ENCODE data around the gene C11orf24. TPM values are rescaled to one million over a fixed set of nuclear protein-coding genes. Genes with fewer than 3 reads are reported as not detected.

The C11orf24 gene
- total and polyA plus RNA-seq, 2 donors, result 21.7 to 29.0 TPM

- no peak overlapping the region for H3K4me3 ChIP-seq (ENCODE audit: low read depth, low read length)
- H3K27ac ChIP-seq (ENCODE audit: low read depth), result no peak overlapping the region
- H3K4me1 ChIP-seq (ENCODE audit: insufficient read depth), result no peaks in the 10 kb centered on the region
- no peak for DNase-seq (ENCODE audit: extremely low spot score)
- H3K36me3 ChIP-seq (ENCODE audit: insufficient read depth), result no peaks in the 10 kb centered on the region
- WGBS, result 75% methylated on average over 6 of the region's 6 CpGs
Measured at GRCh38 chr11:68223275-68223674, 48.5 kb downstream of the C11orf24 start.

GRCh38 chr11:68221406-68221805 lies 50.4 kb downstream of the C11orf24 start:
- H3K4me3 ChIP-seq (ENCODE audit: low read depth, low read length), result no peak overlapping the region
- no peaks in the 10 kb centered on the region for H3K4me1 ChIP-seq (ENCODE audit: insufficient read depth)
- no peaks in the 10 kb centered on the region for H3K36me3 ChIP-seq (ENCODE audit: insufficient read depth)
- DNase-seq (ENCODE audit: extremely low spot score), result no peak
- 74% methylated on average over 5 of the region's 5 CpGs for WGBS
- no peak overlapping the region for H3K27ac ChIP-seq (ENCODE audit: low read depth)

- WGBS, result 76% methylated on average over 22 of the region's 22 CpGs
Measured at GRCh38 chr11:68216171-68216938, 55.4 kb downstream of the C11orf24 start.

GRCh38 chr11:68215524-68216170 lies 56.1 kb downstream of the C11orf24 start:
- H3K4me3 ChIP-seq (ENCODE audit: low read depth, low read length), result no peak overlapping the region

More at GRCh38 chr11:68216171-68216938, 55.4 kb downstream of the C11orf24 start:
- Histone ChIP-seq H3K27ac (ENCODE audit: low read depth) (no peak overlapping the region), H3K36me3 (ENCODE audit: insufficient read depth) (no peaks in the 10 kb centered on the region), H3K4me1 (ENCODE audit: insufficient read depth) (no peaks in the 10 kb centered on the region), H3K4me3 (ENCODE audit: low read depth, low read length) (no peak overlapping the region)
- DNase-seq (ENCODE audit: extremely low spot score), result no peak

GRCh38 chr11:68215087-68215445 lies 56.7 kb downstream of the C11orf24 start:
- H3K4me3 ChIP-seq (ENCODE audit: low read depth, low read length), result no peak overlapping the region
- H3K27ac ChIP-seq (ENCODE audit: low read depth), result no peak overlapping the region
- H3K36me3 ChIP-seq (ENCODE audit: insufficient read depth), result no peaks in the 10 kb centered on the region
- no peaks in the 10 kb centered on the region for H3K4me1 ChIP-seq (ENCODE audit: insufficient read depth)
- no peak for DNase-seq (ENCODE audit: extremely low spot score)
- 74% methylated on average over 15 of the region's 15 CpGs for WGBS

More at GRCh38 chr11:68215524-68216170, 56.1 kb downstream of the C11orf24 start:
- H3K27ac ChIP-seq (ENCODE audit: low read depth), result no peak overlapping the region
- H3K4me1 ChIP-seq (ENCODE audit: insufficient read depth), result no peaks in the 10 kb centered on the region
- 76% methylated on average over 6 of the region's 6 CpGs for WGBS
- DNase-seq (ENCODE audit: extremely low spot score), result no peak
- H3K36me3 ChIP-seq (ENCODE audit: insufficient read depth), result no peaks in the 10 kb centered on the region

- Histone ChIP-seq H3K4me1 (ENCODE audit: insufficient read depth) (no peaks in the 10 kb centered on the region), H3K4me3 (ENCODE audit: low read depth, low read length) (peak overlapping the region; percentile 93), H3K36me3 (ENCODE audit: insufficient read depth) (no peaks in the 10 kb centered on the region), H3K27ac (ENCODE audit: low read depth) (peak overlapping the region; percentile 100)
- no peak for DNase-seq (ENCODE audit: extremely low spot score)
- WGBS, result 17% methylated on average over 58 of the region's 58 CpGs
Measured at GRCh38 chr11:68214173-68215086, 57.3 kb downstream of the C11orf24 start.

- H3K27ac ChIP-seq (ENCODE audit: low read depth), result peak overlapping the region; percentile 100
- H3K36me3 ChIP-seq (ENCODE audit: insufficient read depth), result no peaks in the 10 kb centered on the region
- under 1% methylated on average over 90 of the region's 90 CpGs for WGBS
- DNase-seq (ENCODE audit: extremely low spot score), result peak; percentile 77
- H3K4me1 ChIP-seq (ENCODE audit: insufficient read depth), result no peaks in the 10 kb centered on the region
- H3K4me3 ChIP-seq (ENCODE audit: low read depth, low read length), result peak overlapping the region; percentile 93
Measured at GRCh38 chr11:68213555-68214172, 58.1 kb downstream of the C11orf24 start.

- no peak for DNase-seq (ENCODE audit: extremely low spot score)
- WGBS, result under 1% methylated on average over 56 of the region's 60 CpGs
- peak within 1 kb of the TSS; percentile 100 for H3K27ac ChIP-seq (ENCODE audit: low read depth)
- peak within 1 kb of the TSS; percentile 93 for H3K4me3 ChIP-seq (ENCODE audit: low read depth, low read length)
- no peaks in the 10 kb centered on the region for H3K36me3 ChIP-seq (ENCODE audit: insufficient read depth)
- H3K4me1 ChIP-seq (ENCODE audit: insufficient read depth), result no peaks in the 10 kb centered on the region
Measured at GRCh38 chr11:68213135-68213515, 58.6 kb downstream of the C11orf24 start, which contains the start of gene KMT5B. TSS of gene KMT5B (minus strand) at chr11:68213296. CDS start at chr11:68190076, 23,220 bp downstream.

- Histone ChIP-seq H3K36me3 (ENCODE audit: insufficient read depth) (no peaks in the 10 kb centered on the region), H3K4me1 (ENCODE audit: insufficient read depth) (no peaks in the 10 kb centered on the region), H3K4me3 (ENCODE audit: low read depth, low read length) (peak overlapping the region; percentile 93), H3K27ac (ENCODE audit: low read depth) (peak overlapping the region; percentile 100)
- DNase-seq (ENCODE audit: extremely low spot score), result no peak
- under 1% methylated on average over 79 of the region's 80 CpGs for WGBS
Measured at GRCh38 chr11:68212421-68213134, 59.2 kb downstream of the C11orf24 start.

GRCh38 chr11:68211546-68211945 lies 60.2 kb downstream of the C11orf24 start:
- Histone ChIP-seq H3K27ac (ENCODE audit: low read depth) (peak overlapping the region; percentile 44), H3K36me3 (ENCODE audit: insufficient read depth) (no peaks in the 10 kb centered on the region), H3K4me1 (ENCODE audit: insufficient read depth) (no peaks in the 10 kb centered on the region), H3K4me3 (ENCODE audit: low read depth, low read length) (peak overlapping the region; percentile 8)
- DNase-seq (ENCODE audit: extremely low spot score), result no peak
- WGBS, result 29% methylated on average over 14 of the region's 14 CpGs
